GM21515 (cell line): Measurements from ENCODE around the gene CEP162.
"Not testable (repeated sequence)": the region's sequence is repeated elsewhere in the genome, so short reads cannot be mapped to it uniquely, and the experiment has no call there.

Experiments
- ATAC-seq: cut with Tn5 transposase; IDR thresholded peaks from one replicate; pipeline ENCODE4 v1.9.1; 2021; ENCODE audit not compliant: unreplicated experiment

CEP162 gene

DNA sequence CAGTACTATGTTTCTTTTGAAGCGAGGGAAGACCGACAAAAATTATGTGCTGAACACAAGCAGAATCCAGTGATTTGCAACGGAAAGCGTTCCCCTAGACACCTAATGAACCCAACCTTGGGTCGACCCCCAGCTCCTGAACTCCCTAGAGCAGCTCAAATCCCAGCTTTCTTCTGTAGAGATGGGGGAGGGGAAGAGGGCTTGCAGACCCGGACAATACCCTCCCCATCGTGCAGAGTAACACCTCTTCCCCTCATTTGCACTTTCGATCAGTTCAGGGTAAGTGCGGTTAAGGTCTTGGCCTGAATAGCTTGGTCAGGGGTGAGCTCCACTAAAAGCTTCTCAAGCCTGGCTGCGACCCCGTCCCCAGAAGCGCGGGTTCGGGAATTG is 404 bp downstream of the CEP162 start:
- ATAC-seq: peak; percentile 5

DNA sequence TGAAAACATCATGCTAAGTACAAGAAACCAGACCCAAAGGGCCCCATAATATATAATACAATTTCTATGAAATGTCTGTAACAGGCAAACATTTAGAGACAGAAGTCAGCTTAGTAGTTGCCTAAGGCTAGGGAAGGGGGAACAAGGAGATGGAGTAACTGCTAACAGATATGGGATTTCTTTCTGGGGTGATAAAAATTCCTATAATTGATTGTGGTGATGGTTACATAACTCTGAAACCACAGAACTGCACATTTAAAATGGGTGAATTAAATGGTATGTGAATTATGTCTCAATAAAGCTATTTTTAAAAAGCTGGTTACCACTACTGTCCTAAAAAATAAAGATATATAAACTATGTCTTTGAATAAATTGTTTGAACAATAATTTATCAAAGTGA is 3.2 kb downstream of the CEP162 start:
- ATAC-seq: no peak

- ATAC-seq: not testable (repeated sequence)
Observed at GRCh38 chr6:84223608-84224007, 3.8 kb downstream of the CEP162 start.

DNA sequence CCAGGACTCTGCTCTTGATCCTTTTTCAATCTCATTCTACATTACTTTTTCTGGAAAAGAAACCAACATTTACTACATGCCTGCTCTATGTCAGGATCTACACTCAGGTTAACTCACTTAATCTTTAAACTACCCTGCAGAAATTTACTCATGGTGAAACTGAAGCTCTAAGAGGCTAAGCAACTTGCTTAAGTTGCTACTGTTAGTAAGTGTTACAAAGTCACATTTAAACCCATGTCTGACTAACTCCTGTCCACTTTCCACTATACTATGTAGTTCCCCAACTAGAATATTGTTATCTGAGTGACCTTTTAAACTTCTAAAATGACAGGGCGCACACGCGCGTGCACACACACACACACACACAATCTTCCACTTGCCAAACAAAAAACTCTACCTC is 5.0 kb downstream of the CEP162 start:
- no peak for ATAC-seq

DNA sequence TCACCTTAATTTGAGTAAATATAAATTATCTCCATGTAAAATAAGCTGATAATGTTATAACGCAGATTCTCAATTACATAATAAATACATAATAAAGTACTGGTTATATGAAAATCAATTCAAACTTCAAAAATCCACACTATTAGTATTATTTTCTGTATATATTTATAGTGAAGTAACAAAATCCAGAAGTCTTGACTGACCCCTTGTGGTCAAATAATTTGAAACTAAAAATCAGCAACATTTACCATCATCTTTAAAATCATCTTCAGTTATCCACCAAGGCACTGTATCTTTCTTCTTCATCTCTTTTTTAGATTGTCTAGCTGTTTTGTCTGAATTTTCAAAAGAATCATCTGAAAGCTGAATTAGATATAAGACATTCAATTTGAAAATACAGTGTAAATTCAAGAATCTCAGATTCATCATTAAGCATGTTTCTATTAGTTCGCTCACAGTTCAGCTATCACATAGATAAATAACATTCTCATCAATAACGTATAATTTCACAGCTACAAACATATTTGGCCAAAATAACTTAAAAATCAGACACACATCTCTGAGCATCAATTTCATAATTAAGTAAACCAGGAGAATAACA is 6.5 kb downstream of the CEP162 start:
- no peak for ATAC-seq

GRCh38 chr6:84218091-84218490 is 9.4 kb downstream of the CEP162 start:
- ATAC-seq: no peak

DNA sequence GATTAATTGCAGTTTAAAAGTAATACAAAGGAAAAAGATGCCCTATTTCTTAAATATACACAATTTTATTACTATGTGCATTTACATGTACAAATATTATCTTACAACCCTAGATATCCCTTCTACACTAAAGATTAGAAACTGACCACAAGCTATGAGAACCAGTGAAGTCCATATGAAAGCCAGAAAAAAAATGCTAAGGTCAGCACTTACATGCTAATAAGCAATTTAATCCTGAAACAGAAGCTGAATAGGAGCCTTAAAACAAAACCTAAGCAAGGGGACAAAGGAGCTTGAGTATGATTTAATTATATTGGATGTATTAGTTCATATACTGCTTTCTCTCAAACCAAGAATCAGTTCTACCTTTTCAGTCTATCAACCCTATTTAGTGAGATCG is 14.2 kb downstream of the CEP162 start:
- no peak for ATAC-seq

GRCh38 chr6:84204011-84204410 is 23.4 kb downstream of the CEP162 start:
- ATAC-seq: no peak

DNA sequence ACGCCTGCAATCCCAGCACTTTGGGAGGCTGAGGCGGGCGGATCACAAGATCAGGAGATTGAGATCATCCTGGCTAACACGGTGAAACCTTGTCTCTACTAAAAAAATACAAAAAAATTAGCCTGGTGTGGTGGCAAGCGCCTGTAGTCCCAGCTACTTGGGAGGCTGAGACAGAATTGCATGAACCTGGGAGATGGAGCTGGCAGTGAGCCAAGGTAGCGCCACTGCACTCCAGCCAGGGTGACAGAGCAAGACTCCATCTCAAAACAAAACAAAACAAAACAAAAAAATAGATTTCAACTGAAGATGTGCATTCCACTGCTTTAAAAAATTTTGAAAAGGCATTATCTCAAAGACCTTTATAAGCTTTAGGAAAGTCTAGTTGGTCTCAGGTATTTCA is 27.5 kb downstream of the CEP162 start:
- ATAC-seq: not testable (repeated sequence)

- no peak for ATAC-seq
Observed at GRCh38 chr6:84197708-84198107, 29.7 kb downstream of the CEP162 start.

GRCh38 chr6:84193114-84193708 is 34.2 kb downstream of the CEP162 start:
- ATAC-seq: no peak

DNA sequence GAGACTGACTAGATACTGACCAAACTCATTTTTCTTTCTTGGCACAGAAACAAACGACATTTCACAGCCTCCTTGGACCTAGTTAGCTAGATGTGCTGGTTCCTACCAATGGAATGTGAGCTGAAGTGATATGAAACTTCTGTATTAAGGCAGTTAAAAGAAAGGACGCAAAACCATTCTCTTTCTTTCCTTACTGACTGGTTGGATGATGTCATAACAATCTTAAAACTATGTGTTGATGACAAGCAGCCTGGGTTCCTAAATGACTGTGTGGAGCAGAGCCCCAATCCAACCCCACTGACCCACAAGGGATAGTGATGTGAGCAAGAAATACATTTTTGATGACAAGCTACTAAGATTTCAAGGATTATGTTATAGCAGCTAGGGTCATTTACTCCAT is 35.6 kb downstream of the CEP162 start:
- no peak for ATAC-seq

GRCh38 chr6:84189356-84189755 is 38.1 kb downstream of the CEP162 start:
- not testable (repeated sequence) for ATAC-seq

DNA sequence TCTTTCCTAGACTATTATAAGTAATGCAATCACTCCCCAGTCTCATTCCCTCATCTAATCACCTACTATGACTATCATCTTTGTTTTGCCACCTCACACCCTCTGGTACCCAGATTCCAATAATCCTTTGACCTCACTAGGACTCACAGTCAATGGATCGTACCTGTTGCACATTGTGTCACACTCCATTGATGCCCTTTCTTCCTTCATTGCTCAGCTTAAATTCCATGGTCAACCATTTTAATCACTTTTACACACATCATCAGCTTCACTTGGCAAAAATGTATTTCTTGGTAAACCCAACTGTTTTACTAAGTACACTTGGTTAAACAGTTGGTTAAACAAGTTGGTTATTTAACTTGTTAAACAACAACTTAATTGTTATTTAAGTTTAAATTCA is 44.0 kb downstream of the CEP162 start:
- no peak for ATAC-seq

- no peak for ATAC-seq
Observed at GRCh38 chr6:84182001-84182400, 45.4 kb downstream of the CEP162 start.

GRCh38 chr6:84177241-84177640 is 50.2 kb downstream of the CEP162 start:
- ATAC-seq: no peak

GRCh38 chr6:84172574-84172973 is 54.9 kb downstream of the CEP162 start:
- ATAC-seq: no peak

GRCh38 chr6:84172080-84172479 is 55.4 kb downstream of the CEP162 start:
- ATAC-seq: no peak

- ATAC-seq: no peak
Observed at GRCh38 chr6:84167457-84167856, 60.0 kb downstream of the CEP162 start.

DNA sequence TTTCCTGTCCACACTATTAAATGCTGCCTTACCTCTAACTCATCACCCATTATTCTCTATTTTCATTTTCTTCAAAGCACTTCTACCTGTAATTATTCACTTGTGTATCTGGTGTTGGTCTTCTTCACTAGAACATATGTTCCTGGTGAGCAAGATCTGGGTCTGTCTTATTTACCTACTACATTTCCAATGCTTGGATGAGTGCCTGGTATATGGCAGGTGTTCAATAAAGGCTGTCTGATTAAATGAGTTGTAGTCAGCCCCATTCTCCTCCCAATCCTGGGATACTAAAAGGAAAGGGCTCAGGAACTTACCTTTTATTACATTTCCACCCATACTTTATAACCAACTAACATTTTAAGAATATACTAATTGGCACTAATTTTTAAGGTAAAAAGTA is 61.0 kb downstream of the CEP162 start:
- no peak for ATAC-seq

DNA sequence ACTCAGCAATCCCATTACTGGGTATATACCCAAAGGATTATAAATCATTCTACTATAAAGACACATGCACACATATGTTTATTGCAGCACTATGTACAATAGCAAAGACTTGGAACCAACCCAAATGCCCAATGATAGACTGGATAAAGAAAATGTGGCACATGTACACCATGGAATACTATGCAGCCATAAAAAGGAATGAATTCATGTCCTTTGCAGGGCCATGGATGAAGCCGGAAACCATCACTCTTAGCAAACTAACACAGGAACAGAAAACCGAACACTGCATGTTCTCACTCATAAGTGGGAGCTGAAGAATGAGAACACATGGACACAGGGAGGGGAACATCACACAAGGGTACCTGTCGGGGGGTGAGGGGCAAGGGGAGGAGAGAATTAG is 63.1 kb downstream of the CEP162 start:
- not testable (repeated sequence) for ATAC-seq

GRCh38 chr6:84161190-84161589 is 66.3 kb downstream of the CEP162 start:
- ATAC-seq: no peak

DNA sequence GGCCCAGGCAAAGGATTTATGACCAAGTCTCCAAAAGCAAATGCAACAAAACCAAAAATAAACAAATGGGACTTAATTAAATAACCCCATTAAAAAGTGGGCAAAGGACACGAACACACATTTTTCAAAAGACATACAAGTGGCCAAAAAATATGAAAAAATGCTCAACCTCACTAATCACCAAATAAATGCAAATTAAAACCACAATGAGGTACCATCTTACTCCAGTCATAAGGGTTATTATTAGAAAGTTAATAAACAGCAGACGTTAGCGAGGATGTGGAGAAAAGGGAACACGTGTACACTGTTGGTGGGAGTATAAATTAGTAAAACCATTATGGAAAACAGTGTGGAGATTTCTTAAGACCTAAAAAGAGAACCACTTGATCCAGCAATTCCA is 71.1 kb downstream of the CEP162 start:
- no peak for ATAC-seq
